GM19455 (cell line): ENCODE measurements around the gene CA9.
"Not testable (repeated sequence)": the region's sequence is repeated elsewhere in the genome, so short reads cannot be mapped to it uniquely, and the experiment has no call there.

Experiments
- ATAC-seq: cut with Tn5 transposase; IDR thresholded peaks from one replicate; pipeline ENCODE4 v1.9.1; 2021; ENCODE audit not compliant: unreplicated experiment

CA9 gene

GRCh38 chr9:35673132-35674024 is at the start of gene CA9:
Gene CA9, plus strand, starts transcription at chr9:35673928. Its CDS starts 32 bp downstream, at chr9:35673960.
- ATAC-seq: no peak

- ATAC-seq: no peak
Observed at GRCh38 chr9:35627575-35627974, 46.2 kb upstream of the CA9 start.

- no peak for ATAC-seq
Observed at GRCh38 chr9:35628389-35628991, 45.2 kb upstream of the CA9 start.

- ATAC-seq: no peak
Observed at GRCh38 chr9:35629597-35629996, 44.1 kb upstream of the CA9 start.

GRCh38 chr9:35635730-35636129 is 38.0 kb upstream of the CA9 start:
- ATAC-seq: no peak

GRCh38 chr9:35636135-35636876 is 37.4 kb upstream of the CA9 start:
- no peak for ATAC-seq

- ATAC-seq: not testable (repeated sequence)
Observed at GRCh38 chr9:35636877-35637246, 36.9 kb upstream of the CA9 start.

GRCh38 chr9:35637427-35637955 is 36.2 kb upstream of the CA9 start:
- not testable (repeated sequence) for ATAC-seq

GRCh38 chr9:35638751-35639150 is 35.0 kb upstream of the CA9 start:
- ATAC-seq: not testable (repeated sequence)

- not testable (repeated sequence) for ATAC-seq
Observed at GRCh38 chr9:35639225-35639624, 34.5 kb upstream of the CA9 start.

- ATAC-seq: no peak
Observed at GRCh38 chr9:35639631-35640030, 34.1 kb upstream of the CA9 start.

GRCh38 chr9:35640431-35640830 is 33.3 kb upstream of the CA9 start:
- ATAC-seq: not testable (repeated sequence)

- not testable (repeated sequence) for ATAC-seq
Observed at GRCh38 chr9:35641478-35641877, 32.2 kb upstream of the CA9 start.

- no peak for ATAC-seq
Observed at GRCh38 chr9:35643046-35643445, 30.7 kb upstream of the CA9 start.

- ATAC-seq: not testable (repeated sequence)
Observed at GRCh38 chr9:35645736-35646135, 28.0 kb upstream of the CA9 start.

- ATAC-seq: no peak
Observed at GRCh38 chr9:35646153-35646532, 27.6 kb upstream of the CA9 start.

GRCh38 chr9:35646533-35647265 is 27.0 kb upstream of the CA9 start:
- peak; percentile 73 for ATAC-seq

GRCh38 chr9:35649431-35650340 is 24.0 kb upstream of the CA9 start:
- no peak for ATAC-seq

- no peak for ATAC-seq
Observed at GRCh38 chr9:35650341-35651158, 23.2 kb upstream of the CA9 start, which contains the start of gene SIT1. Gene SIT1, minus strand, starts transcription at chr9:35650931. Its CDS starts 78 bp downstream, at chr9:35650853.
